Measurements from ENCODE around the gene CDHR5. TPM values are rescaled to one million over a fixed set of nuclear protein-coding genes. Genes with fewer than 3 reads are reported as not detected.
A peak's percentile ranks its signal among the peaks of the same experiment; 100 is the strongest.

CDHR5 gene
- total and polyA plus RNA-seq, 9 of the 15 experiments (the other 6 are each of a cell fraction or from before 2014, with no cell fraction given): 0.16 TPM; not detected in 8

GRCh38 chr11:568306-569157 lies 56.2 kb downstream of the CDHR5 start (continued):
- no peak for TF ChIP-seq NR2C2 (CRISPR knock-in tag; IDR thresholded peaks at IDR 0.05)
- peak; percentile 78 for TF ChIP-seq NR2C2 (tag; IDR thresholded peaks at IDR 0.05)
- no peak for TF ChIP-seq ZNF695 (CRISPR knock-in tag; IDR thresholded peaks at IDR 0.05)
- peak; percentile 41 to 43; a peak in 2 of 4 replicates for TF ChIP-seq NRF1 (conservative IDR thresholded peaks at IDR 0.05 in 1 of 2, IDR thresholded peaks at IDR 0.05 in 1 of 2)
- TF ChIP-seq CREB1 (IDR thresholded peaks at IDR 0.05): peak; percentile 83
- TF ChIP-seq CREB1 (CRISPR knock-in tag; IDR thresholded peaks at IDR 0.05): peak; percentile 83
- no peak for TF ChIP-seq KLF16 (IDR thresholded peaks at IDR 0.05)
- no peak for TF ChIP-seq ZNF239 (CRISPR knock-in tag; IDR thresholded peaks at IDR 0.05)
- no peak for TF ChIP-seq GTF2A2 (tag; IDR thresholded peaks at IDR 0.05)
- no peak for TF ChIP-seq PTBP1 (IDR thresholded peaks at IDR 0.05; ENCODE audit: low read depth, low read length)
- peak; percentile 47 for TF ChIP-seq GABPA (tag; conservative IDR thresholded peaks at IDR 0.05; ENCODE audit: low read depth)
- TF ChIP-seq SRSF9 (IDR thresholded peaks at IDR 0.05; ENCODE audit: borderline replicate concordance, low read depth, low read length): no peak
- peak; percentile 94 for TF ChIP-seq CCNT2 (IDR thresholded peaks at IDR 0.05; ENCODE audit: borderline replicate concordance, extremely low read depth, insufficient read length, low read depth, low read length)
- peak; percentile 92 for TF ChIP-seq ZBTB7A (IDR thresholded peaks at IDR 0.05; ENCODE audit: borderline replicate concordance, control insufficient read depth, low read depth, low read length)
- TF ChIP-seq ID3 (CRISPR knock-in tag; IDR thresholded peaks at IDR 0.05): no peak
- no peak for TF ChIP-seq ID3 (tag; IDR thresholded peaks at IDR 0.05)
- TF ChIP-seq BHLHE40 (IDR thresholded peaks at IDR 0.05; ENCODE audit: low read length): peak; percentile 87
- no peak for TF ChIP-seq E4F1 (CRISPR knock-in tag; IDR thresholded peaks at IDR 0.05; ENCODE audit: borderline replicate concordance)
- no peak for TF ChIP-seq RBM34 (IDR thresholded peaks at IDR 0.05; ENCODE audit: borderline replicate concordance, insufficient read depth, low read length)
- peak; percentile 99 for TF ChIP-seq RBM25 (IDR thresholded peaks at IDR 0.05; ENCODE audit: low read depth, low read length, severe bottlenecking)
- no peak for TF ChIP-seq PATZ1 (CRISPR knock-in tag; IDR thresholded peaks at IDR 0.05; ENCODE audit: borderline replicate concordance)
- TF ChIP-seq FOXK2 (conservative IDR thresholded peaks at IDR 0.05 in 1 of 2, IDR thresholded peaks at IDR 0.05 in 1 of 2; ENCODE audit: low read depth in 2 of 2): no peak; a peak in 1 of 4 replicates
- TF ChIP-seq XRCC5 (IDR thresholded peaks at IDR 0.05; ENCODE audit: low read depth, low read length): no peak
